ENCODE results near the gene DHX58.

GRCh38 chr17:42118126-42118510 lies 5.6 kb upstream of the DHX58 start:
- TF ChIP-seq CTCF (conservative IDR thresholded peaks at IDR 0.05; ENCODE audit: low read length), result no peak
- TF ChIP-seq EZH2phosphoT487 (IDR thresholded peaks at IDR 0.05; ENCODE audit: borderline replicate concordance), result no peak
